Measurements from ENCODE around the gene ADAMTS15.

Gene ADAMTS15

DNA sequence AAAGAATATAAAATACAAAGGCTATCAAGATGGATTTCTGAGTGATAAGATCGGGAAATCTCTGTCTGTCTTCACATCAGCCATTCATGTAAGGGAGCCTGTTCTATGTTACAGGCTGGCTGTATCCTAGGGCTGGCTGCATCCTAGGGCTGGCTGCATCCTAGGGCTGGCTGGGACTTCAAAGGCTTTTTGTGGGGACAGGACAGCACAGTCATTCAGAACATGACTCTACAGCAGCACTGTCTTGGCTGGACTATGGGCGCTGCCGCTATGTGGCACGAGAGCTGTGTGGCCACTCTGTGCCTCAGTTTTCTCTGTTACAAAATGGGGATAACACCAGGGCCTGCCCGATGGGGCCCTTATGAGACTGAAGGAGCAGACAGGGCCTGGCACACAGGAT is 30.2 kb upstream of the ADAMTS15 start:
- no peak for DNase-seq (ENCODE audit: low spot score)

DNA sequence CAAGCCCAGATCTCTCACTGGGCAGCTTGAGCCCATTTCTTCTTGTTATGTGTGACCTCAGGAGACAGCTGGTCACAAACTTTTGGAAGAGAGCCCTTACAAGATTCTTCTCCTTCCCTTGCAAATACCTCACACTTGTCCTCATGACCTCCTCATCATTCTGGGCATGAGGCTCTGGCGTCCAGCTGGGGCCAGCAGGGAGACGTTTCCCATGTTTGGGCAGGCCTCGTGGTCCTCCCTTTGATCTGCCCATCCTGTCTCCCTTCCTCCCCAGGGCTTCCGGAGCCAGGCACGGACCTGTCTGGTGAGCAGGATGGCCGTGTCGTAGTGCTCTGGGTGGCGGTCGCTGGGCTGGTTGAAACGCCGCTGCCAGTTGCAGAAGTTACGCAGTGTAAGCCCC is 29.7 kb upstream of the ADAMTS15 start:
- DNase-seq (ENCODE audit: low spot score) = no peak

DNA sequence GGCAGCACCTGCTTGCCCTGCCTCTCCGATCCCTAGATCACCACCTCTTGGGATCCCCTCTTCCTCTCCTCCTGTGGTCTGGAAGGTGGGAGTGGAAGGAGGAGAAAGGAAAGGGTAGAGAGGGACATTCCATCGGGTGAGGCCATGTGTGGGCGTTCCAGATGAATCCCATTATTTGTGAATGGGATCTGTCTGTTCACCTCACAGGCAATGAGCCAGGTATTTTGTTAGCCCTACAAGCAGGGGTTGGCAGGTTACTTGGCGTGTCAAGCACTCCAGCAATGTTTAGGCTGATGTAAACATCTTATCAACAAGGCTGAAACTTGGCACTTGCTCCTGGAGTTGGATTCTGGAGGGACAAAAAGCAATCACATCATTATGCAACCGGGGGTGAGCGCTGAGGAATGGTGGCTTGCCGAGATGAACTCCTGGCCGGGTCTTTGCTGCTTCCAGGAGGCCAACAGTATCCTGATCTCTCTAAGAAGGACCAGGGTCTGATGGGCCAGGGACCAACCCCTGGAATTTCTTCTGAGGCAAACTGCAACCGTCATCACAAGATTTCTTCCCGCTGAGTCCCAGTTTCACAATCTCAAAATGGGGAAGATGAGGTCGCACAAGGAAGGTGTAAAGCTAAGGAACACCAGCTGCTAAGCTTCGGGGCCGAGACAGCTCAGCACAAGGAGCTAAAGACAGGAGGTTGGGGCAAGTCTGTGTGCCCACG is 27.8 kb upstream of the ADAMTS15 start:
- no peak for DNase-seq (ENCODE audit: low spot score)

DNA sequence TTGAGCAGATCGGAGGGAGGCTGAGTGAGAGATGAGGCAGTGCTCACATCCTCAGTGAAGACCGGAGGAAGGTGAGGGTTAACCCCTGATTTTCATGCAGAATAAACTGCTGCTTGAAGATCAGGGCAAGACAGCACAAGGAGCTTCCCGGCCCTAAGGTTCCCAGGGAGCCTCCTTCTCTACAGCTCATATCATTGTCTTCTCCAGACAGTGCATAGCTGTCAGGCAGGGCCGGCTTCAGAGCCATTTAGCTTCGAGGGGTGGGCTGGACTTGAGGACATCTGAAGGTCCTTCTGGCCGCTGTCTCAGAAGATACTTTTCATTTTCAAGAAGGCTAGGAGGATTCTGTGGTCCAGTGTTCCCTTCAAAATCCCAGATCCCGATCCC is 27.3 kb upstream of the ADAMTS15 start:
- no peak for DNase-seq (ENCODE audit: low spot score)

DNA sequence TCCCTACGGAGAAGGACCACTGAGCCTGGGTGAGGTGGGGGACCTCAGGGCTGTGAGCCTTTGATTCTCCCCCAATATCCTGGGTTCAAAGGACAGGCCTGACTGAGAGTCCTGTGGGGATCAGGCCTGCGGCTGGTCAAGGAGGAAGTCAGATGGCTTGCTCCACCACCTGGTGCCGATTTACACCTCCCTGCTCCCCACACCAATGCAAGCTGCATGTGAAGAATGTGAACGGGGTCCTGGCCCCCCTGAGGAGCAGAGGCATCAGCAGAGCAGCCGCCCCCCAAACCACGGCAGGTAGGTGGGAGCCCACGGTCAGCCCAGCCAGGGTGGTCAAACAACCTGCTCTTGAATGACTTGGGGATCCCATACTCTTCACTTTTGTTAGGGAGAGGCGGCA is 26.7 kb upstream of the ADAMTS15 start:
- DNase-seq (ENCODE audit: low spot score) = no peak

DNA sequence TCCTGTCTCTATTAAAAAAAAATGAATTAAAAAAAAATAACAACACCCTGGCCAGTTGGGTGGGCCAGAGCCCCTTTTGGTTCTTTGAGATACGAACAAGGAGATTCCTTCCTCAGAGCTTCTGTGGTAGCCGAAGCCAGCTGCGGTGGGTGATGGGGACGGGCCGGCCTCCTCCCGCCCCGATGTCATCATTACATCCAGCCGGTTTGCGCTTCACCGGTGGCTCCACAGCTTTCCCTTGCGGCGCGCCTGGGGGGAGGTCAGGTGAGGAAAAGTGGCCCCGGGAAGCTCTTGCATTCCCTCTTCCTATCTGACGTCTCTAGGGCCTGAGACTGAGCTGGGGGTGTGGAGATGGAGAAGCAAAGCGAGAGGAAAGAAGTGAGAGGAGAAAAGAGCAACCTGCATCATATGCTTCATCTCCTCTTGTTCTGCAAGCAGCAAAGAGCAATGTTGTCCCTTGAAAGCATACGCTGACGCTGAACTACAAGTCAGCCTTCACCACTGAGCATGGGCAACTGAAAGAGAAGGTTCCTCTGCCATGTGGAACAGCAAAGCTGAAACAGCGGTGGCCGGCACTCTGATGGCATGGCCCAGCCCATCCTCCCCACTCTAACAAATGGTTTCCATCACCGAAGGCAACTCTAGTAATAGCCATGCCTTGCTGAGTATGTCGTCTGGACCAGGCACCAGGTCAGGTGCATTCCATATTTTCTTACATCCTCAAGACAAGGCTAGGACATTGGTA is 26.0 kb upstream of the ADAMTS15 start:
- no peak for DNase-seq (ENCODE audit: low spot score)

DNA sequence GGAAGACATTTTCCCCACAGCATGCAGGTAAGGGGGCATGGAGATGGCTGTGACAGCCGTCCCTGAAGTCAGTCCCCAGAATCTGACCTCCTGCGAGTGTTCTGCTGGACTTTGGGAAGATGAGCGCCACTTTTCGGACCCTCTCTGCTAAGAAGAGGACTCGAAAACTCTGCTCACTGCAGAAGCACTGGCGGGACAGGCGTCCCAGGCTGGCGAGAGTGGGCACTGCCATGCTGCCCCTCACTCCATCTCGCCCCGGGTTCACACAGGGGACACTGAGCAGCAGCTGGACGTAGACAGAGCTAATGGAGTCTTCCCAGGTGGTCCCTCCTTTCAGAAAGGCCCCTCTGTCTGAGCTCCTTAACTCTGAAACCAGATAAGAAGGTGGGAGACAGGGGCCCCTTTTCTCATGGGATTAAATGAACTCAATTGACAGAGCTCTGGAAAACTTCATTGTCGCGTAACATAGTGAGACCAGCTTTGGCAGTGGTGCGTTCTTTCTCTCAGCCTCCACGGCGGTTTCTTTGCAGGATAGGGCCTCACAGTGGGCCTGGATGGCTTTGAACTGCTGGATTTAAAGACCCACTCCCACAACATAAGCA is 24.8 kb upstream of the ADAMTS15 start:
- DNase-seq (ENCODE audit: low spot score) = no peak

DNA sequence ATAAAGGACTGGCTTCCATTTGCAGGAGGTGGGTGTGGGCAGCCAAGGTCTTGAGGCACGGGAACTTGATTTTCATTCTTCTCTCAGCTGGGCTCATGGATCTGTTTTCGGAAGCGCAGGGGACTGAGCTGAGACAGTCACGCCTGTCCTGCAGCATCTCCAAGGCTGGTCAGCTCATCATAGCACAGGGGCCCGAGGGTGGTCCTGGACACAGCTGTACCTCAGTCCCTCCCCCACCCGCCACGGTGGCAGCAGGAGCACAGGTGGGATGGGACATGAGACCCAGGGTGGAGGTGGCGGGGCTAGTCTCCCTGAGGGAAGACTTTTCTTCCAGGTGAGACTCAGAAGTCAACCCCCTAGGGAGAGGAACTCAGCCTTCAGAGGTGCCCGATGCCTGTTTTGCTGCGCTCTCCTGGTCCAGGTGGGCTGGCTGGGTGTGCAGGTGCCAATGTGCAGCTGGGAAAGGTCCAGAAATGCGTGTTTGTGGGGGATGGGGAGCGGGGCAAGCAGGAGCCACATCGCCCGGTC is 23.8 kb upstream of the ADAMTS15 start:
- DNase-seq (ENCODE audit: low spot score) = no peak

- DNase-seq (ENCODE audit: low spot score) = no peak
Measured at GRCh38 chr11:130425156-130425555, 23.3 kb upstream of the ADAMTS15 start.

- no peak for DNase-seq (ENCODE audit: low spot score)
Measured at GRCh38 chr11:130426223-130426836, 22.1 kb upstream of the ADAMTS15 start.

DNA sequence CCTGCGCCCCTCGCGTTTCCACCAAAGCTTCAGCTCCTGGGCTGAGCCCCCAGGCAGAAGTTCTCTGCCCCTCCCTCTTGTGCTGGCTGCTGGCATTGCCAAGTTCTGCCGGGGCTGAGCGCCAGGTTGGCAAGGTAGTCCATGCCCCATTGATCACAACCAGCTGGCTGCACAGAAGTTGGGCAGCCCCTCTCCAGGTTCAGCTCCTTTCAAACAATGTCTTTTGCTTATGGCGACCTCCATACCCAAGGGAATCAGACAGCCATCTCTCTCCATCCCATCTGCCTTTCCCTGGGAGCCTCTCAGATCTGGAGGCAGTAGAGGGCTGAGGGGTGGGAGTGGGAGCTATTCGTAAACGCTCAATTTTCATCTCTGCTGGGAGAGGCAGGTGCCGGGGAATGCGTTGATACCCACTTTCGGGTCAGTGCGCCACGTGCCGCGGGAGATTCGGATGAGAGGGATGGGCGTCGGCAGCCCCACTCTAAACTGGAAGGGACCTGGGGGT is 21.6 kb upstream of the ADAMTS15 start:
- DNase-seq (ENCODE audit: low spot score) = no peak

DNA sequence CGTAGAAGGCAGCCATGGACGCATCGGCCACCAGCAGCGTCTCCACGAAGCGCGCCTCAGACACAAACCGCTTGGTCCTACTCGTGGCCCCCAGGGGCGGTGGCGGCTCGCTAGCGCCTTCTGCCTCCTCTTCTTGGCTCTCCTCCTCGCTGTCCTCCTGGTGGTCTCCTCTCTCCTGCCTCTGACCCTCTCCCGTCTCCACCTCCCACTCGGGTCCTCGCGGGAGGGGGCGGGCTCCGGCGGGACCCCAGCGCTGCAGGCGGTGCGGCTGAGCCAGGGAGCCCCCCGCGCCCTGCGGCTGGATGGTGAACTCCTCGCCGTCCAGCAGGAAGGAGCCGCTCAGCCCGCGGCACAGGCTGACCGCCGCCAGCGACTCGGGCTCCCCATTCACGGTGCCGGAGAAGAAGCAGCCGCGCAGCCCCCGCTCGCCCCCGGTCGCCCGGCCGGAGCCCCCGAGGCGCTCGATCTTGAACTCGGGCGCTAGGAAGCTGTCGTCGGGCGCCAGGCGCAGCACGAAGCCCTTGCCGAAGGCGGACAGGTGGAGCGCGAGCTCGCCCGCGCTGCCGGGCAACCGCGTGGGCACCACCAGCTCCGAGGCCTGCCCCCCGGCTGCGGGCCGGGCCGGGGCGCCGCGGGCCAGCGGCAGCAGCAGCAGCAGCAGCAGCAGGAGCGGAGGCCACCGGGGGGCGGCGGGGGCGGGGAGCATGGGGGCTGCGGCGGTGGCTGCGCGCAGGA is 20.7 kb upstream of the ADAMTS15 start:
- no peak for DNase-seq (ENCODE audit: low spot score)

DNA sequence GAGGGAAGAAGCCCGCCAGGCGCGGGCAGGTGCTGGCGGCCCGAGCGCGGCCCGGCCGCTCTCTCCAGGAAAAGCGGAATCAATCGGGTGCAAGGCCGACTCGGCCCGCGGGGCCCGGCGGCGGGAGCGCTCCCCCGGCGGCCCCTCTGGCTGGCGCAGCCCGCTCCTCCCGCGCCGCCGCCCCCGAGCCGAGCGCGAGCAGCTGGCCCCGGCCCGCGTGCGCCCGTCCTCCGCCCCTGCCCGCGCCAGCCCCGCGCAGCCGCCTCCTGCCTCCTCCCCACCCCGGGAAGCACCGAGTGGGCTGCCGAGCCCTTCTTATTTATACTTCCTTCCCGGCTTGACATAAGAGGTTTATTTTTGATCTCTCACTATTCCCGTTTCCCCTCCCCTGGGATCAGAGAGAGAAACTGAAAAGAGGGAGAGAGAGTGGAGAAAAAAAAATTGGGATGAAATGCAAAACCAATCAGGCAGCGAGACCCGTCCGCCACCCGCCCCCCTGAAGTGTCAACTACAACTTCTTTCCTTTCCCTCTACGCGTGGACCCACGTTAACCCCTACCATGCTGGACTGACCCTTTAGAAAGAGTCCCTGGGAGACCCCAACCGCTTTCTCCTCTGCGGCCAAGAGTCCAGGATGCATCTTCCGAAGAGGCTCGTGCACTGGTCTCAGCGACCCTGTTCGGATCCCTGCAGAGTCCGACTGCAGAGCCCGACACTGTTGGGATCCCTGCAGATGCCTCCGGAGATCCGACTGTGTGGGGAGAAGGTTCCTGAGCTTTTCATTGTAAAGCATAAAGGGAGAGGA is 19.9 kb upstream of the ADAMTS15 start, which contains the start of gene ADAMTS8:
TSS of gene ADAMTS8 (minus strand) at position 294 of the 804 bp plus-strand sequence. CDS start 323 bp downstream, outside the sequence.
- DNase-seq (ENCODE audit: low spot score) = no peak

DNA sequence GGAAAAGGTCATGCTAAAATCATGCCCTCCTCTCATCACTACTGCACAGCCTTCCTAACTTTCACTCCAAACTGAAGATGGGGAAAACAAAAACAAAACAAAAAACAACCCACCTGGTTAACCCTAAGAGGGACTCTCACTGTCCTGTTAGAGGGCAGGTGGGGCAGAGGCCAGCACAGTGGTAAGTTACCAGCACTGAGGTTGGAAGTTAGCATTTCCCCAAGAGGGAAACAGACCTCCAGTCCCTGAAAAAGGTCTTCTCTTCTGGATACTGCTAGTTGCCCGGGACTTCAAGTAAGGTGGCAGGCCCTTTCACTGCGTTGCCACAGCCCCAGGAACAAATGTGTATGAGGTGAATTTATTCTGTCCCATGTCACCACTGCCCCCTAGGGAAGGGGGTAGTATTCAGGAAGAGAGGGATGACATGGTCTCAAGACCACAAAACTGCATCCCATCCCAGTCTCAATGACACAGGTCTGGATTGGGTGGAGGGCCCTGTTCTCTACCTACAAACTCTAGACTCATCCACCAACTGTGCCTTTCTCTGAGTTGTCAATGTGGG is 19.2 kb upstream of the ADAMTS15 start:
- DNase-seq (ENCODE audit: low spot score) = no peak

DNA sequence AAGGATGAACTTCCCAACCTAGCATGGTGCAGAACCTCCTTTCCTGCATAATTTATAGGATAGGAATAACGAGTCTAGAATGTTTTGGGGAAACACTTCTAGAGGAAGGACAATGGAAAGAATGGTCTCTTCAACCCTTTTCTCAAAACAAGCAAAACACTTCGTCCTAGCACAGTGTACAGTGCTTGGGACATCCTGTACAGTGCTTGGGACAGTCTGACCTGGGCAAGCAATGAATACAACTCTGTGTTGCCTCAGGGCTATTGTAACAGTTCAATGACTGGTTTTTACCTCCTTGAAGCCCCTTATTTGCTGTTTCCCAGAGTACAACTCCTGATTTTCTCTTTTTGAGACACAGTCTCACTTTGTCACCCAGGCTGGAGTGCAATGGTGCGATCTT is 18.5 kb upstream of the ADAMTS15 start:
- DNase-seq (ENCODE audit: low spot score) = no peak

- DNase-seq (ENCODE audit: low spot score) = peak; percentile 77
Measured at GRCh38 chr11:130431331-130431773, 17.1 kb upstream of the ADAMTS15 start.

- DNase-seq (ENCODE audit: low spot score) = no peak
Measured at GRCh38 chr11:130431801-130432200, 16.6 kb upstream of the ADAMTS15 start.

GRCh38 chr11:130433357-130433756 is 15.1 kb upstream of the ADAMTS15 start:
- DNase-seq (ENCODE audit: low spot score) = no peak

- DNase-seq (ENCODE audit: low spot score) = peak; percentile 56
Measured at GRCh38 chr11:130434521-130435223, 13.8 kb upstream of the ADAMTS15 start.

DNA sequence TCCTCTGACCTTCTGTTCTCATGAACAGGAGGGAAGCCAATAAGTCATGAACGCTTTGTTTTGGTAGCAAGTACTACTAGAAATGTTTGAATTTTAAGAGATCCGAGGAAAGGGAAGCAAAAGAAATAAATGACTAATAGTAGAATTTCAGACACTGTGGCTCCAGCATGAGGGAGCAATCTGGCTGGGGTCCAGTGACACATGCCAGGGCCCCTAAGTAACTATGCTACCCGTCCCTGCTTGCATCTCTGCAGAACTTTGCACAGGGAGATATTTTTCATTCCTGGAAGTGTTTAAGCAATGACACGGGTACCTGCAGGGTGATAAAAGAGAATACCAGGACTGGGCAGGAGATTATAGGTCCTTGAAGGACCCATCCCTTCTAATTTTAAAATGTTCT is 12.8 kb upstream of the ADAMTS15 start:
- DNase-seq (ENCODE audit: low spot score) = no peak
